ENCODE results near the gene PRR33.

PRR33 gene

GRCh38 chr11:1927848-1928469 is 36.3 kb upstream of the PRR33 start:
- DNase-seq = no peak

- DNase-seq = no peak
Measured at GRCh38 chr11:1927026-1927847, 35.5 kb upstream of the PRR33 start.

GRCh38 chr11:1926156-1927025 is 34.7 kb upstream of the PRR33 start:
- DNase-seq = no peak

GRCh38 chr11:1925373-1926155 is 33.9 kb upstream of the PRR33 start:
- no peak for DNase-seq

GRCh38 chr11:1924646-1925372 is 33.1 kb upstream of the PRR33 start:
- no peak for DNase-seq

GRCh38 chr11:1924181-1924580 is 32.5 kb upstream of the PRR33 start:
- DNase-seq = no peak

GRCh38 chr11:1923201-1923956 is 31.7 kb upstream of the PRR33 start:
- DNase-seq = no peak

- no peak for DNase-seq
Measured at GRCh38 chr11:1922481-1923081, 30.9 kb upstream of the PRR33 start.

- DNase-seq = no peak
Measured at GRCh38 chr11:1921574-1922141, 30.0 kb upstream of the PRR33 start.

GRCh38 chr11:1920909-1921573 is 29.3 kb upstream of the PRR33 start:
- DNase-seq = no peak

GRCh38 chr11:1920128-1920908 is 28.6 kb upstream of the PRR33 start:
- DNase-seq = no peak

- DNase-seq = no peak
Measured at GRCh38 chr11:1919391-1920127, 27.9 kb upstream of the PRR33 start, which contains the start of gene TNNT3. Gene TNNT3 (plus strand): TSS chr11:1919703. CDS start chr11:1922875, 3,172 bp downstream.

- DNase-seq = no peak
Measured at GRCh38 chr11:1918436-1919315, 27.0 kb upstream of the PRR33 start.

GRCh38 chr11:1917523-1918435 is 26.1 kb upstream of the PRR33 start:
- no peak for DNase-seq

- no peak for DNase-seq
Measured at GRCh38 chr11:1916986-1917522, 25.4 kb upstream of the PRR33 start.

Data from T-helper 2 cell (primary cell).